ENCODE results near the gene HES4.
A peak's percentile ranks its signal among the peaks of the same experiment; 100 is the strongest.

The HES4 gene

DNA sequence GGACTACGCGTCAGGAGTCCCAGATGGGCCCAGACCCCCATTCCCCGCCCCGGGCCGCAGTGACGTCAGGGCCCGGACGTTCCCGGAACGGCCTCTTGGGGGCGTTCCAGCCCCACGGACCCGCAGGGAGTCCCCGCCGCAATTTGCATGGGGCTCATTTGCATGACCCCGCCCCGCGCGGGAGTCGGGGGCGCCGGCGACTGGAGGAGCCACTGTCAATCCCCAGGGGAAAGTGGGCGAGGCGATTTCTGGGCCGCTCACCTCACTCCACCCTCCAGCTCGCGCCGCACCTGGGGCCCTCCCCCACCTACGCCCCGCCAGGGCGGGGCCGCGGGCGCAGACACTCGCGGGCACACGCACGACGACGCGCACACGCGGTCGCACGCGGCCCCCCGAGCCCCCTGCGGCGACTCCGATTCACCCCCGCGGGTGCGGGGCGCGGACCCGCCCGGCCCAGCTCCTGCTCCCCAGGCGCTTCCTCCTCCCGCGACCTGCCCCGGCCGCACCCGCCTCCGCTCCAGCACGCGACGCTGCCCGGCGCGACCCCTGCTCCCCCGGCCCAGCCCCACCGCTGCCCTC lies 33.2 kb upstream of the HES4 start:
- Histone ChIP-seq H3K9me3 (ENCODE audit: control insufficient read depth, insufficient read depth, low read depth, low read length) (no peaks in the 10 kb centered on the region), H3K27ac (ENCODE audit: extremely low read depth, low read depth, low read length) (no peak overlapping the region), H3K4me1 (ENCODE audit: control insufficient read depth, insufficient read depth, low read length) (no peaks in the 10 kb centered on the region), H3K36me3 (ENCODE audit: control insufficient read depth in 2 of 2, insufficient read depth in 1 of 2, low read length in 2 of 2) (peaks cover 0 to 22% of the 10 kb centered on the region in 2 experiments; a peak in 1 of 3 replicates), H3K4me3 (ENCODE audit: low read depth, low read length) (no peak overlapping the region)
- CTCF ChIA-PET = interaction anchor here (1.0 kb wide), 1 partner anchor 31 kb away, joined by 3 read pairs; no protein-coding TSS in a partner anchor
- TF ChIP-seq SP7 (tag by site-specific recombination; IDR thresholded peaks at IDR 0.05) (no peak), ZNF202 (tag by site-specific recombination; IDR thresholded peaks at IDR 0.05; ENCODE audit: borderline replicate concordance) (no peak), ZNF274 (IDR thresholded peaks at IDR 0.05; ENCODE audit: low read length) (no peak), ZNF274 (tag by site-specific recombination; IDR thresholded peaks at IDR 0.05; ENCODE audit: borderline replicate concordance) (no peak), ZNF560 (tag by site-specific recombination; IDR thresholded peaks at IDR 0.05; ENCODE audit: borderline replicate concordance) (no peak), KLF8 (tag by site-specific recombination; IDR thresholded peaks at IDR 0.05) (peak; percentile 74)
- POLR2A ChIA-PET = no interaction called here

GRCh38 chr1:1032424-1032823 lies 32.5 kb upstream of the HES4 start:
- no peaks in the 10 kb centered on the region for H3K4me1 ChIP-seq (ENCODE audit: control insufficient read depth, insufficient read depth, low read length)
- POLR2A ChIA-PET = no interaction called here
- no peak overlapping the region for H3K4me3 ChIP-seq (ENCODE audit: low read depth, low read length)
- H3K27ac ChIP-seq (ENCODE audit: extremely low read depth, low read depth, low read length) = no peak overlapping the region
- H3K9me3 ChIP-seq (ENCODE audit: control insufficient read depth, insufficient read depth, low read depth, low read length) = no peaks in the 10 kb centered on the region
- peaks cover 0 to 28% of the 10 kb centered on the region in 2 experiments; a peak in 1 of 3 replicates for H3K36me3 ChIP-seq (ENCODE audit: control insufficient read depth in 2 of 2, insufficient read depth in 1 of 2, low read length in 2 of 2)
- CTCF ChIA-PET = interaction anchor here (0.9 to 1.0 kb wide), 2 partner anchors 17 to 32 kb away, joined by 3 read pairs; no protein-coding TSS in a partner anchor
- no peak for TF ChIP-seq ZNF692 (tag by site-specific recombination; IDR thresholded peaks at IDR 0.05)
- TF ChIP-seq, protein P1, sequence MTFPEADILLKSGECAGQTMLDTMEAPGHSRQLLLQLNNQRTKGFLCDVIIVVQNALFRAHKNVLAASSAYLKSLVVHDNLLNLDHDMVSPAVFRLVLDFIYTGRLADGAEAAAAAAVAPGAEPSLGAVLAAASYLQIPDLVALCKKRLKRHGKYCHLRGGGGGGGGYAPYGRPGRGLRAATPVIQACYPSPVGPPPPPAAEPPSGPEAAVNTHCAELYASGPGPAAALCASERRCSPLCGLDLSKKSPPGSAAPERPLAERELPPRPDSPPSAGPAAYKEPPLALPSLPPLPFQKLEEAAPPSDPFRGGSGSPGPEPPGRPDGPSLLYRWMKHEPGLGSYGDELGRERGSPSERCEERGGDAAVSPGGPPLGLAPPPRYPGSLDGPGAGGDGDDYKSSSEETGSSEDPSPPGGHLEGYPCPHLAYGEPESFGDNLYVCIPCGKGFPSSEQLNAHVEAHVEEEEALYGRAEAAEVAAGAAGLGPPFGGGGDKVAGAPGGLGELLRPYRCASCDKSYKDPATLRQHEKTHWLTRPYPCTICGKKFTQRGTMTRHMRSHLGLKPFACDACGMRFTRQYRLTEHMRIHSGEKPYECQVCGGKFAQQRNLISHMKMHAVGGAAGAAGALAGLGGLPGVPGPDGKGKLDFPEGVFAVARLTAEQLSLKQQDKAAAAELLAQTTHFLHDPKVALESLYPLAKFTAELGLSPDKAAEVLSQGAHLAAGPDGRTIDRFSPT (tag by site-specific recombination; IDR thresholded peaks at IDR 0.05) = 0 out of 2 replicates have a peak, but pooled peaks have one; percentile 42

DNA sequence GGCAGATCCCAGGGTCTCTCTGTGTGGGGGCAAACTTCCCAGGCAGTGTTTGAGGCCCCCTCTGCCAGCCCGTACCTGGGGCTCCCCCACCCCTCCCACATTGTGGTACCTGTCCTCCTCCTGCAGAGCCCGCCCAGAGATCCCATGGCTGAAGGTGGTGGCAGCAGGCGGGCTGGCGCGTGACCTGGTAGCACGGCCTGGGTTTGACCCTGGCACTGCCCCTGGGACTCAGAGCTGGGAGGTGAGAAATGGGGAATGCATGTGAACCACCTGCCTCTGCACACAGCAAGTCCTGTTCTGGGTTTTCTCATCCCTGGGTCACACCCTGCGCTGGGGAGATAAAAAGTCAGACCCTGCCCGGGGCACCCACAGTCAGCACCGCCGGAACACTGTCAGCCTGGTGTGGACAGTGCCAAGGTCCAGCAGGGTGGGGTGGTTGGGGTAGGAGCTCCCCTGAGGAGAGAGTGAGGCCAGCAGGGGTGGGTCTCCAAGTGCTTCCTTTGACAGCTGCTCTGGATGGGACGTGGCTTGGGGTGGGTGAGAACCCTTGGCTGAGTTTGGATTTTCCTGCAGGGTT lies 31.9 kb upstream of the HES4 start:
- Histone ChIP-seq H3K9me3 (ENCODE audit: control insufficient read depth, insufficient read depth, low read depth, low read length) (no peaks in the 10 kb centered on the region), H3K4me3 (ENCODE audit: low read depth, low read length) (no peak overlapping the region), H3K36me3 (ENCODE audit: control insufficient read depth in 2 of 2, insufficient read depth in 1 of 2, low read length in 2 of 2) (peaks cover 0 to 29% of the 10 kb centered on the region in 2 experiments; a peak in 1 of 3 replicates), H3K27ac (ENCODE audit: extremely low read depth, low read depth, low read length) (no peak overlapping the region), H3K4me1 (ENCODE audit: control insufficient read depth, insufficient read depth, low read length) (no peaks in the 10 kb centered on the region)
- ChIA-PET CTCF (interaction anchor here (0.6 to 1.3 kb wide), 3 partner anchors 17 to 56 kb away, joined by 3 to 4 read pairs (median 3); no protein-coding TSS in a partner anchor), POLR2A (interaction anchor here (1.3 kb wide), 1 partner anchor 30 kb away, joined by 3 read pairs; no protein-coding TSS in a partner anchor)
- TF ChIP-seq, protein P2, sequence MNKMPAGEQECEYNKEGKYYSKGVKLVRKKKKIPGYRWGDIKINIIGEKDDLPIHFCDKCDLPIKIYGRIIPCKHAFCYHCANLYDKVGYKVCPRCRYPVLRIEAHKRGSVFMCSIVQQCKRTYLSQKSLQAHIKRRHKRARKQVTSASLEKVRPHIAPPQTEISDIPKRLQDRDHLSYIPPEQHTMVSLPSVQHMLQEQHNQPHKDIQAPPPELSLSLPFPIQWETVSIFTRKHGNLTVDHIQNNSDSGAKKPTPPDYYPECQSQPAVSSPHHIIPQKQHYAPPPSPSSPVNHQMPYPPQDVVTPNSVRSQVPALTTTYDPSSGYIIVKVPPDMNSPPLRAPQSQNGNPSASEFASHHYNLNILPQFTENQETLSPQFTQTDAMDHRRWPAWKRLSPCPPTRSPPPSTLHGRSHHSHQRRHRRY (tag by site-specific recombination; IDR thresholded peaks at IDR 0.05) = no peak
- TF ChIP-seq, protein P3, sequence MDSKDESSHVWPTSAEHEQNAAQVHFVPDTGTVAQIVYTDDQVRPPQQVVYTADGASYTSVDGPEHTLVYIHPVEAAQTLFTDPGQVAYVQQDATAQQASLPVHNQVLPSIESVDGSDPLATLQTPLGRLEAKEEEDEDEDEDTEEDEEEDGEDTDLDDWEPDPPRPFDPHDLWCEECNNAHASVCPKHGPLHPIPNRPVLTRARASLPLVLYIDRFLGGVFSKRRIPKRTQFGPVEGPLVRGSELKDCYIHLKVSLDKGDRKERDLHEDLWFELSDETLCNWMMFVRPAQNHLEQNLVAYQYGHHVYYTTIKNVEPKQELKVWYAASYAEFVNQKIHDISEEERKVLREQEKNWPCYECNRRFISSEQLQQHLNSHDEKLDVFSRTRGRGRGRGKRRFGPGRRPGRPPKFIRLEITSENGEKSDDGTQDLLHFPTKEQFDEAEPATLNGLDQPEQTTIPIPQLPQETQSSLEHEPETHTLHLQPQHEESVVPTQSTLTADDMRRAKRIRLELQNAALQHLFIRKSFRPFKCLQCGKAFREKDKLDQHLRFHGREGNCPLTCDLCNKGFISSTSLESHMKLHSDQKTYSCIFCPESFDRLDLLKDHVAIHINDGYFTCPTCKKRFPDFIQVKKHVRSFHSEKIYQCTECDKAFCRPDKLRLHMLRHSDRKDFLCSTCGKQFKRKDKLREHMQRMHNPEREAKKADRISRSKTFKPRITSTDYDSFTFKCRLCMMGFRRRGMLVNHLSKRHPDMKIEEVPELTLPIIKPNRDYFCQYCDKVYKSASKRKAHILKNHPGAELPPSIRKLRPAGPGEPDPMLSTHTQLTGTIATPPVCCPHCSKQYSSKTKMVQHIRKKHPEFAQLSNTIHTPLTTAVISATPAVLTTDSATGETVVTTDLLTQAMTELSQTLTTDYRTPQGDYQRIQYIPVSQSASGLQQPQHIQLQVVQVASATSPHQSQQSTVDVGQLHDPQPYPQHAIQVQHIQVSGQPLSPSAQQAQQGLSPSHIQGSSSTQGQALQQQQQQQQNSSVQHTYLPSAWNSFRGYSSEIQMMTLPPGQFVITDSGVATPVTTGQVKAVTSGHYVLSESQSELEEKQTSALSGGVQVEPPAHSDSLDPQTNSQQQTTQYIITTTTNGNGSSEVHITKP (tag by site-specific recombination; IDR thresholded peaks at IDR 0.05) = 0 out of 2 replicates have a peak, but pooled peaks have one; percentile 34
- TF ChIP-seq, protein P4, sequence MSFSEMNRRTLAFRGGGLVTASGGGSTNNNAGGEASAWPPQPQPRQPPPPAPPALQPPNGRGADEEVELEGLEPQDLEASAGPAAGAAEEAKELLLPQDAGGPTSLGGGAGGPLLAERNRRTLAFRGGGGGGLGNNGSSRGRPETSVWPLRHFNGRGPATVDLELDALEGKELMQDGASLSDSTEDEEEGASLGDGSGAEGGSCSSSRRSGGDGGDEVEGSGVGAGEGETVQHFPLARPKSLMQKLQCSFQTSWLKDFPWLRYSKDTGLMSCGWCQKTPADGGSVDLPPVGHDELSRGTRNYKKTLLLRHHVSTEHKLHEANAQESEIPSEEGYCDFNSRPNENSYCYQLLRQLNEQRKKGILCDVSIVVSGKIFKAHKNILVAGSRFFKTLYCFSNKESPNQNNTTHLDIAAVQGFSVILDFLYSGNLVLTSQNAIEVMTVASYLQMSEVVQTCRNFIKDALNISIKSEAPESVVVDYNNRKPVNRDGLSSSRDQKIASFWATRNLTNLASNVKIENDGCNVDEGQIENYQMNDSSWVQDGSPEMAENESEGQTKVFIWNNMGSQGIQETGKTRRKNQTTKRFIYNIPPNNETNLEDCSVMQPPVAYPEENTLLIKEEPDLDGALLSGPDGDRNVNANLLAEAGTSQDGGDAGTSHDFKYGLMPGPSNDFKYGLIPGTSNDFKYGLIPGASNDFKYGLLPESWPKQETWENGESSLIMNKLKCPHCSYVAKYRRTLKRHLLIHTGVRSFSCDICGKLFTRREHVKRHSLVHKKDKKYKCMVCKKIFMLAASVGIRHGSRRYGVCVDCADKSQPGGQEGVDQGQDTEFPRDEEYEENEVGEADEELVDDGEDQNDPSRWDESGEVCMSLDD (tag by site-specific recombination; IDR thresholded peaks at IDR 0.05) = no peak
- TF ChIP-seq ZNF600 (tag by site-specific recombination; IDR thresholded peaks at IDR 0.05) (0 out of 2 replicates have a peak, but pooled peaks have one; percentile 55), ZBTB1 (tag by site-specific recombination; IDR thresholded peaks at IDR 0.05) (no peak), ZNF514 (tag by site-specific recombination; IDR thresholded peaks at IDR 0.05) (no peak), GLIS1 (tag by site-specific recombination; IDR thresholded peaks at IDR 0.05) (0 out of 2 replicates have a peak, but pooled peaks have one; percentile 3), ZNF362 (tag by site-specific recombination; IDR thresholded peaks at IDR 0.05) (no peak)

Measured in HEK293 (cell line).